PC-3 (cell line): Measurements from ENCODE around the gene TMEM129. TPM values are rescaled to one million over a fixed set of nuclear protein-coding genes. Genes with fewer than 3 reads are reported as not detected.

Experiments
- ATAC-seq: fragments of 200-7000 bp; cut with Tn5 transposase; 2 replicates; pipeline ENCODE4 v1.9.1; 2020; ENCODE audit warnings: mild to moderate bottlenecking, moderate library complexity
- BruUV-seq: library from RNA; stranded (reverse); fragments of 400-500 nt; replicated peaks from 2 replicates; lab custom pipeline; 2021; lab: Mats Ljungman, UMichigan
- CTCF ChIA-PET: fragments of 300-600 bp; sonication (Branson Sonifier 250); formaldehyde crosslinking; loops from one replicate; lab custom pipeline; 2022; ENCODE audit warnings: antibody characterized with exemption; lab: Charles Lee
- POLR2A ChIA-PET: fragments of 300-600 bp; sonication (Branson Sonifier 250); formaldehyde crosslinking; loops from one replicate; lab custom pipeline; 2022; ENCODE audit warnings: antibody characterized with exemption; ENCODE audit not compliant: unreplicated experiment; lab: Charles Lee
- DNase-seq: peaks from one replicate; pipeline ENCODE4 v3.0.0-alpha.2; 2015
- H2AFZ ChIP-seq: fragments of 300-600 bp; sonication (generic); 2 replicates; pipeline ENCODE4 v1.6.0; 2016; ENCODE audit warnings: antibody characterized with exemption, low read length
- H3F3A ChIP-seq: fragments of 300-600 bp; sonication (generic); one replicate; pipeline ENCODE4 v1.6.0; 2017; ENCODE audit warnings: antibody characterized with exemption, low read length, control low read depth, mild to moderate bottlenecking; ENCODE audit not compliant: unreplicated experiment
- H3K27ac ChIP-seq: fragments of 300-600 bp; sonication (generic); 2 replicates; pipeline ENCODE4 v1.5.1; 2016; ENCODE audit warnings: mild to moderate bottlenecking, low read length
- H3K27me3 ChIP-seq: fragments of 300-600 bp; sonication (generic); 2 replicates; pipeline ENCODE4 v1.6.1; 2016; ENCODE audit warnings: low read length, mixed read lengths
- H3K36me3 ChIP-seq: fragments of 300-600 bp; sonication (generic); 2 replicates; pipeline ENCODE4 v1.6.1; 2016; ENCODE audit warnings: low read depth, mixed run types, low read length, mixed read lengths
- H3K4me1 ChIP-seq: fragments of 300-600 bp; sonication (generic); 2 replicates; pipeline ENCODE4 v1.5.1; 2016; ENCODE audit warnings: low read length; ENCODE audit not compliant: insufficient read depth
- H3K4me2 ChIP-seq: fragments of 300-600 bp; sonication (generic); 2 replicates; pipeline ENCODE4 v1.6.0; 2016; ENCODE audit warnings: low read length
- H3K4me3 ChIP-seq: fragments of 300-600 bp; sonication (generic); 2 replicates; pipeline ENCODE4 v1.5.1; 2016; ENCODE audit warnings: mild to moderate bottlenecking, low read length, mixed read lengths
- H3K79me2 ChIP-seq: fragments of 300-600 bp; sonication (generic); 2 replicates; pipeline ENCODE4 v1.6.1; 2017; ENCODE audit warnings: low read length, mixed read lengths
- H3K9ac ChIP-seq: fragments of 300-600 bp; sonication (generic); 2 replicates; pipeline ENCODE4 v1.6.0; 2016; ENCODE audit warnings: mild to moderate bottlenecking, low read length
- H3K9me2 ChIP-seq: fragments of 300-600 bp; sonication (generic); replicated peaks from 2 replicates; pipeline ENCODE4 v1.6.1; 2016; ENCODE audit warnings: mixed run types, low read length, mixed read lengths
- H3K9me3 ChIP-seq: fragments of 300-600 bp; sonication (generic); 2 replicates; pipeline ENCODE4 v1.6.1; 2016; ENCODE audit warnings: low read length, mixed read lengths
- H4K20me1 ChIP-seq: fragments of 300-600 bp; sonication (generic); 2 replicates; pipeline ENCODE4 v1.6.1; 2016; ENCODE audit warnings: low read length, mixed read lengths
- CTCF ChIP-seq: fragments of 300-600 bp; sonication (generic); conservative IDR thresholded peaks from 2 replicates; pipeline ENCODE4 v1.5.1; 2017; ENCODE audit warnings: antibody characterized with exemption, low read depth, mild to moderate bottlenecking, low read length
- EZH2 ChIP-seq: fragments of 300-600 bp; sonication (generic); IDR thresholded peaks from one replicate; pipeline ENCODE4 v1.6.1; 2017; ENCODE audit warnings: antibody characterized with exemption, mild to moderate bottlenecking, low read length; ENCODE audit not compliant: unreplicated experiment
- EZH2phosphoT487 ChIP-seq: fragments of 300-600 bp; sonication (generic); IDR thresholded peaks from 2 replicates; pipeline ENCODE4 v1.6.1; 2018; ENCODE audit warnings: mild to moderate bottlenecking, antibody characterized with exemption, low read length, borderline replicate concordance
- intact Hi-C: fragments of 100-400 bp; cut with micrococcal nuclease; formaldehyde crosslinking; loops from 2 replicates; pipeline ENCODE4 v1.9.0; 2023
- total RNA-seq: library from RNA; depleted of rRNA; stranded (reverse); fragments of >200 nt; gene quantifications from 2 replicates; pipeline ENCODE4 v1.2.3, GENCODE V29; 2014

Gene TMEM129
- total RNA-seq, 1 experiment from 2014 or later, result 28.6 TPM

GRCh38 chr4:1716065-1716945 is 4.8 kb downstream of the TMEM129 start:
- H3K9ac ChIP-seq, result no peak overlapping the region
- ATAC-seq, result no peak
- no peaks in the 10 kb centered on the region for H3K36me3 ChIP-seq
- H3K4me2 ChIP-seq, result no peak overlapping the region
- H3K4me3 ChIP-seq, result no peak overlapping the region
- H3F3A ChIP-seq, result no peaks in the 10 kb centered on the region
- BruUV-seq, result no TSS peak
- H3K9me2 ChIP-seq, result no peaks in the 10 kb centered on the region
- H3K9me3 ChIP-seq, result no peaks in the 10 kb centered on the region
- H3K27ac ChIP-seq, result no peak overlapping the region
- no peak for DNase-seq
- H3K27me3 ChIP-seq, result no peaks in the 10 kb centered on the region
- ChIA-PET CTCF (no interaction called here), POLR2A (no interaction called here)
- intact Hi-C loops, result no loop called here
- TF ChIP-seq CTCF (no peak), EZH2 (no peak), EZH2phosphoT487 (no peak)
- H4K20me1 ChIP-seq, result peaks cover 4% of the 10 kb centered on the region; the same call in 1 of the 2 replicates
- H3K79me2 ChIP-seq, result peaks cover 82% of the 10 kb centered on the region
- H3K4me1 ChIP-seq, result peaks cover 22% of the 10 kb centered on the region
- no peak overlapping the region for H2AFZ ChIP-seq

GRCh38 chr4:1715002-1715758 is 5.9 kb downstream of the TMEM129 start:
- Histone ChIP-seq H3K9ac (no peak overlapping the region), H3K36me3 (peaks cover 3% of the 10 kb centered on the region; the same call in 1 of the 2 replicates)
- intact Hi-C loops, result no loop called here

More at GRCh38 chr4:1715002-1715758, 5.9 kb downstream of the TMEM129 start:
- CTCF ChIA-PET, result no interaction called here
- H3K4me3 ChIP-seq, result peak overlapping the region; percentile 96; the same call in 1 of the 2 replicates
- ATAC-seq (no peak), DNase-seq (no peak)
- no peaks in the 10 kb centered on the region for H3K9me2 ChIP-seq
- H3K27ac ChIP-seq, result no peak overlapping the region
- peaks cover 89% of the 10 kb centered on the region for H3K79me2 ChIP-seq
- peaks cover 9% of the 10 kb centered on the region; the same call in 1 of the 2 replicates for H4K20me1 ChIP-seq
- POLR2A ChIA-PET, result interaction anchor here (0.7 kb wide), 1 partner anchor 19 kb away, joined by 7 read pairs; no protein-coding TSS in a partner anchor
- H2AFZ ChIP-seq, result no peak overlapping the region
- peak overlapping the region; percentile 86; the same call in 1 of the 2 replicates for H3K4me2 ChIP-seq
- H3K9me3 ChIP-seq, result no peaks in the 10 kb centered on the region
- no TSS peak for BruUV-seq
- TF ChIP-seq EZH2 (no peak), EZH2phosphoT487 (no peak), CTCF (no peak)
- peaks cover 26% of the 10 kb centered on the region for H3K4me1 ChIP-seq
- H3K27me3 ChIP-seq, result no peaks in the 10 kb centered on the region
- H3F3A ChIP-seq, result no peaks in the 10 kb centered on the region
